Peyer's patch (tissue), 4 donors: ENCODE measurements around the gene FAM219B.

Experiments used
- POLR2A ChIP-seq, 2 donors: fragments of 450-650 bp; IDR thresholded peaks; one replicate each; pipeline ENCODE4 v1.5.1; 2017; ENCODE audit warnings: antibody characterized with exemption in 2 of 2, mild to moderate bottlenecking in 2 of 2, moderate library complexity in 2 of 2
- TF ChIP-seq, protein P1 (sequence below), 6 experiments: fragments of 450-650 bp in 4 of 6; fragments of 200-600 bp in 2 of 6; sonication (generic) in 1 of 6; IDR thresholded peaks; one replicate each; pipeline ENCODE4 v1.5.1; 2017 to 2019; ENCODE audit warnings: antibody characterized with exemption in 6 of 6, mild to moderate bottlenecking in 3 of 6, moderate library complexity in 1 of 6

DNA sequence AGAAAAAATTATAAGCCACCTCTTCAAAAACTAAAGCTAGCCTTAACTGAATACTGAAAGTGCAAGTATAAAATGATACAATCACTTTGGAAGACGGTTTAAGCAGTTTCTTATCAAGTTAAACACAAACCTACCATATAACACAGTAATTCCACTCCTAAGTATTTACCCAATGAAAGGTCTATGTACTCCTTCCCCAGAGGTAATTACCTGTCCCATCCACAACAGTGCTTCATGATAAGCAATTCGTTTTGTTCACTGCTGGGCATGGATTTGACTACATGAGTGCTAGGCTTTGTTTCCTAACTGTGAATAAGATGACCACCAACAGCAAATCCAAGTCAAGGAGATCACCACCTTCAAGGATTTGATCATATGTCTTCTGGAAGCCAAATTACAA lies 26.9 kb upstream of the FAM219B start:
- TF ChIP-seq, protein P1, sequence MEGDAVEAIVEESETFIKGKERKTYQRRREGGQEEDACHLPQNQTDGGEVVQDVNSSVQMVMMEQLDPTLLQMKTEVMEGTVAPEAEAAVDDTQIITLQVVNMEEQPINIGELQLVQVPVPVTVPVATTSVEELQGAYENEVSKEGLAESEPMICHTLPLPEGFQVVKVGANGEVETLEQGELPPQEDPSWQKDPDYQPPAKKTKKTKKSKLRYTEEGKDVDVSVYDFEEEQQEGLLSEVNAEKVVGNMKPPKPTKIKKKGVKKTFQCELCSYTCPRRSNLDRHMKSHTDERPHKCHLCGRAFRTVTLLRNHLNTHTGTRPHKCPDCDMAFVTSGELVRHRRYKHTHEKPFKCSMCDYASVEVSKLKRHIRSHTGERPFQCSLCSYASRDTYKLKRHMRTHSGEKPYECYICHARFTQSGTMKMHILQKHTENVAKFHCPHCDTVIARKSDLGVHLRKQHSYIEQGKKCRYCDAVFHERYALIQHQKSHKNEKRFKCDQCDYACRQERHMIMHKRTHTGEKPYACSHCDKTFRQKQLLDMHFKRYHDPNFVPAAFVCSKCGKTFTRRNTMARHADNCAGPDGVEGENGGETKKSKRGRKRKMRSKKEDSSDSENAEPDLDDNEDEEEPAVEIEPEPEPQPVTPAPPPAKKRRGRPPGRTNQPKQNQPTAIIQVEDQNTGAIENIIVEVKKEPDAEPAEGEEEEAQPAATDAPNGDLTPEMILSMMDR (IDR thresholded peaks at IDR 0.05): peak in 2 of 6 experiments; percentile 8 to 24
- no peak for TF ChIP-seq POLR2A (IDR thresholded peaks at IDR 0.05)
